Esophagus muscularis mucosa (tissue), 3 donors: ENCODE results near the gene CMTM8.

Source experiments
- CTCF ChIP-seq, 3 experiments: fragments of 200-600 bp in 2 of 3; fragments of 450-650 bp in 1 of 3; sonication (generic) in 2 of 3; IDR thresholded peaks; one replicate each; pipeline ENCODE4 v1.5.1; 2017 to 2019; ENCODE audit warnings: antibody characterized with exemption in 3 of 3, mild to moderate bottlenecking in 2 of 3, moderate library complexity in 1 of 3
- POLR2A ChIP-seq: fragments of 450-650 bp; IDR thresholded peaks from one replicate; pipeline ENCODE4 v1.6.1; 2017; ENCODE audit warnings: antibody characterized with exemption, moderate library complexity, mild to moderate bottlenecking, low read depth

- TF ChIP-seq CTCF (IDR thresholded peaks at IDR 0.05) = no peak
- no peak for TF ChIP-seq POLR2A
Observed at GRCh38 chr3:32200490-32200889, 38.0 kb upstream of the CMTM8 start.
